OCI-LY1 (cell line): Measurements from ENCODE around the gene CKMT2.

Experiments
- EZH2 ChIP-seq: fragments of 200-600 bp; sonication (generic), shearing (Covaris generic); IDR thresholded peaks from 2 replicates; pipeline ENCODE4 v1.8.0; 2017; ENCODE audit warnings: borderline replicate concordance, mixed run types, mild to moderate bottlenecking, antibody characterized with exemption, low read length, moderate library complexity, mixed read lengths
- TF ChIP-seq, protein P1 (sequence below): fragments of 200-600 bp; sonication (generic), shearing (Covaris generic); IDR thresholded peaks from 2 replicates; pipeline ENCODE4 v1.5.1; 2017; ENCODE audit warnings: mild to moderate bottlenecking, antibody characterized with exemption, low read length, moderate library complexity, mixed read lengths

DNA sequence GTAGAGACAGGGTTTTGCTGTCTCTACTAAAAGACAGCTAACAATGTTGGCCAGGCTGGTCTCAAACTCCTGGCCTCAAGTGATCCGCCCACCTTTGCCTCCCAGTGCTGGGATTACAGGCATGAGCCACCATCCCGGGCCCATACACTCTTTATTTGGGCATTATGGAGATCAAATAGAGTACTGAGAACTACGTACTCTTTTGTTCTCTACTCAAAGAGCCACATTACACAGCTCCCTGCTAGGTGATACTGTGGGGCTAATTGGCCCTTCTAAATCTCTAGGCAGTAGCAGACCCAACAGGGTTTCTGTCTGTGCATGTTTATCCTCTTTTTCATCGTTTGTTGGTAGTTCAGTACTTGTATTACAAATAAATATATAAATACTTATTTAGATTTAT, 16.1 kb downstream of the CKMT2 start:
- TF ChIP-seq, protein P1, sequence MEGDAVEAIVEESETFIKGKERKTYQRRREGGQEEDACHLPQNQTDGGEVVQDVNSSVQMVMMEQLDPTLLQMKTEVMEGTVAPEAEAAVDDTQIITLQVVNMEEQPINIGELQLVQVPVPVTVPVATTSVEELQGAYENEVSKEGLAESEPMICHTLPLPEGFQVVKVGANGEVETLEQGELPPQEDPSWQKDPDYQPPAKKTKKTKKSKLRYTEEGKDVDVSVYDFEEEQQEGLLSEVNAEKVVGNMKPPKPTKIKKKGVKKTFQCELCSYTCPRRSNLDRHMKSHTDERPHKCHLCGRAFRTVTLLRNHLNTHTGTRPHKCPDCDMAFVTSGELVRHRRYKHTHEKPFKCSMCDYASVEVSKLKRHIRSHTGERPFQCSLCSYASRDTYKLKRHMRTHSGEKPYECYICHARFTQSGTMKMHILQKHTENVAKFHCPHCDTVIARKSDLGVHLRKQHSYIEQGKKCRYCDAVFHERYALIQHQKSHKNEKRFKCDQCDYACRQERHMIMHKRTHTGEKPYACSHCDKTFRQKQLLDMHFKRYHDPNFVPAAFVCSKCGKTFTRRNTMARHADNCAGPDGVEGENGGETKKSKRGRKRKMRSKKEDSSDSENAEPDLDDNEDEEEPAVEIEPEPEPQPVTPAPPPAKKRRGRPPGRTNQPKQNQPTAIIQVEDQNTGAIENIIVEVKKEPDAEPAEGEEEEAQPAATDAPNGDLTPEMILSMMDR: no peak
- TF ChIP-seq EZH2: no peak
